GM19395 (cell line): ENCODE measurements around the gene CUBN.
"Not testable (repeated sequence)": the region's sequence is repeated elsewhere in the genome, so short reads cannot be mapped to it uniquely, and the experiment has no call there.

Source experiments
- ATAC-seq: cut with Tn5 transposase; IDR thresholded peaks from one replicate; pipeline ENCODE4 v1.9.1; 2021; ENCODE audit warnings: mild to moderate bottlenecking, moderate library complexity; ENCODE audit not compliant: unreplicated experiment

The CUBN gene

DNA sequence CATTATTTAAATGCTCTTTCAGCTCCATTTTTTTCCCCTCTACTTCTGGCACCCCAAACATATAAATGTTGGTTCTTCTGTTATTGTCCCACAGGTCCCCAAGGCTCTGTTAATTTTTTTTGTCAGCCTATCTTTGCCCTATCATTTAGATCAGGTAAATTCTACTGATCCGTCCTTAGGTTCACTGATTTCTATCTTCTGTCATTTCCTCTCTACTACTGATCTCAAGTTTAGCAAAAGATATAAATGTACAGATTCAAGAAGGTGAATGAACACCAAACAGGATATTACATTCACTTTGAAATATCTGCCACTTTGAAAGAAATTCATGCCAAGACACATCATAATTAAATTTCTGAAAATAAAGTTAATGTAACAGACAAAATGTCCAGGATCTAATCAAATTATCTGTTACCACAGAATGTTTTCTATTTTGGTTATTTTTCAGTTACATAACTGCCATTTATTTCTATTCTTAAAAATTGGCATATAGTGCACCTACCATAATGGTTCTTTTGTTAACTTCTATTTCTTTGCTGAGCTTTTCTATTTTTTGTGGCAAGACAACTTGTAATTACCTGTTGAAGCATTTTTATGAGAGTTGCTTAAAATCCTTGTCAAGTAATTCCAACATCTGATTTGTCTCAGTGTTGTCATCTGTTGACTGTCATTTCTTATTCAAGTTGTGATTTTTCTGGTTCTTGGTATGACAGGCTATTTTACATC is 12.1 kb upstream of the CUBN start:
- ATAC-seq, result no peak

DNA sequence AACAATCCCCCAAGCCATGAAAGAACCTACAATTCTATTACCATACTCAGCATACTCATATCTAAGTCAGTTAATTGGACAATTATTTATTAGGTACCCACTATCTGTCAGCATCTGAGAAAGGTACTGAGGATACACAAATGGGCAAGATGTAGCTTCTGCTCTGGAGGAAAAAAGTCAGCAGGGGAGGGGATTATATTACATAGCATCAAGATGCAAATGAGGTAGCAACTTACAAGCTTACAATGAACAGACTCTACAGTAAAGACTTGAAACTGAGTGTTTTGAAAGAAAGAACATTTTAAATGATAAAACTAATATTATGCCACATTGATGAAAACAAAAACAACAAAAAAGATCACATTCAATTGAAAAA is 10.8 kb upstream of the CUBN start:
- no peak for ATAC-seq

DNA sequence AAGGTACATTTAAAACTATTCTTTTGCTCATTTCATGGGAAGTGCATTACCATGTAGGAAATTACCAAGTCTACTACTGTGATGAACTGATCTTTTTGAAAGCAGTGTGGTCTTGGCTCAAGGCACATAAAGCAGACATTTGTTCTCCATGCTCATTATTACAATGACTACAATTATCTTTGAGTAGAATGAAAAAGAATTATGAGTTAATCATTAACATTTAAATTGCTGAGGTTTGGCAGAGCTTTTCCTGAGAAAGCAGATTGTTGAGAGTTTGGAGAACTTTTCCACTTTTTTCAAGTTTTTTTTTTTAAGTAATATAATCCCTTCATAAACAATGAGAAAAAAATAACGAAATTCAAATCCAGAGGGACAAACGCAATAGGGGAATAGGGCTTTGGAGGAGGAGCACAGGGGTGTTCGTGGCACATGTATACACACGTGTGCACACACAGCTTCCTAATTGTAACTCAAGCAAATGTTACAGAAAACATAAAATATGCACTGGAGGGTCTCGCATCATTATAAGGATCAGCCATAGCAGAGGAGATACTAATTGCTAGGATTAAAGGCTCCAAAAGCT is 8.9 kb upstream of the CUBN start:
- ATAC-seq, result no peak

DNA sequence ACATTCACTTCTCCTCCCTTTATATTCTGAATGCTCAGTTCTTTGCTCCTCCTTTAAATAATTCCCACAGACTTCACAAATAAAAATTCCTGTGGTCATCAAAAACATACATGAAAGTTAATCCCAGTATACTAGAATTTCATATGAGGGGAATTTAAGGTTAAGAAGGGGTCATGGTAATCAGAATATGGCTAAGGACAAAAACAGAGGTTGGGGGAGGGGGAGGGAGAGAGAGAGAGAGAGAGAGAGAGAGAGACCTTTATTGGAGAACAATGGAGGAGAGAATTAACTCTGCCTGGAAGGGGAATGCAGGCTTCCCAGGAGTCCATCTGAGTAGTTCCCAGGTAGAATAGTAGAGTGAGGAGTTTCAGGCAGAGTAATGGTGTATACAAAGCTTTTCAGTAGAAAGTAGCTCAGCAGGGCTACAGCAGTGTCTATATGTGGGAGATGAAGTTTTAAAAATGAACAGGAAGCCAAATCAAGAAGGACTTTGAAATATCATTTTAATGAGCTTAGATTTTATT is 5.2 kb upstream of the CUBN start:
- no peak for ATAC-seq

DNA sequence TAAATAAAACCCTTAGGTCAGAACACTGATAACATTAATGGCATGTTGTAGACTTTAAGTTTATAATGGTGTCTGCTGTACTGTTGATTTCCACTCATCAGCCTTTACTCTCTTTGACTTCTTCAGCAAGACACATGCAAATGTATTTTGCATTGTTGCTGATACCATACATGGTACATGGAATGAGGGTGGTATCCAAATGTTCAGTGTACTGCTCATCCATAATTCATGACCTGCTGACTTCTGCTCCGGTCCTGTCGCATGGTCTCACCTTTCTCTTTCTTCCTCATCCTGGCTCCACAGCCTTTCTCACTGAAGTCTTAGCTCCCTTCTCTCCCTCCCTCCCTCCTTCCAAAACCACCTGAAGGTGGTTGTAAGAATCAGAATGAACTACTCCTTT is 4.7 kb upstream of the CUBN start:
- no peak for ATAC-seq

DNA sequence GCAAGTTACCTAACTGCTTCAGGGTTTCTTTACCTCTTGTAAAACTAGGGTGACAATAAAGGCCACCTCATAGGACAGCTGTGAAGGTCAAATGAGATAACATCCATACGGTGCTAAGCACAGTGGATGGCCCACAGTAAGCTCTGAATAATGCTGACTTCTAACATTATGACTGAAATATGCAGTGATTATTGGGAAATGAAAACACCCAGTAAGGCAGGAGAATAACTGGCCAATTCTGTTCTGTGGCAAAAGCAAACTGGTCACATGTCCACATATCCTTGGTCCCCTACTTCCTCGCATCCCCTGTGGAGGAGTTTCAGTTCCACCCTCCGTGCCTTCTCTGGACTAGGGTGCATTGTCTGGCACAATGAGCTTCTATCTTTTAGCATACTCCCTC is 1.4 kb downstream of the CUBN start:
- no peak for ATAC-seq

DNA sequence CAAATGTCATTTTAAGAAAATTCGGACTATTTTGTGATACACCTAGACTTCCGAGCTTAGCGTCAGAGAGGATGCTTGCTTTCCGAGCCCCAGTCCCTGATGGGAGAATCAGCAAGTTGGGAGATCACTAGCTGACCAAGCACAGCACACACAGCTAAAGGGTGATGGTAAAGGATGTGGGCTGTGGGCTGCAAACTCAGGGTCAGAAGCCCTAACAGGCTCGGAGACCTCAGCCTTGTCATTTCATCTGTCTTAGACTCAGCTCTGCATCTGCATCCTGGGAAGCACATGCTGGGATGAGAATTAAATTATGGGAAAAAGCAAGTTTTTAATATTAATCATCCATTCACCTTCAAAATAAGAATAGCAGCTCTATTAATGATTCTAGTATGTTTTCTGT is 3.3 kb downstream of the CUBN start:
- ATAC-seq, result no peak

DNA sequence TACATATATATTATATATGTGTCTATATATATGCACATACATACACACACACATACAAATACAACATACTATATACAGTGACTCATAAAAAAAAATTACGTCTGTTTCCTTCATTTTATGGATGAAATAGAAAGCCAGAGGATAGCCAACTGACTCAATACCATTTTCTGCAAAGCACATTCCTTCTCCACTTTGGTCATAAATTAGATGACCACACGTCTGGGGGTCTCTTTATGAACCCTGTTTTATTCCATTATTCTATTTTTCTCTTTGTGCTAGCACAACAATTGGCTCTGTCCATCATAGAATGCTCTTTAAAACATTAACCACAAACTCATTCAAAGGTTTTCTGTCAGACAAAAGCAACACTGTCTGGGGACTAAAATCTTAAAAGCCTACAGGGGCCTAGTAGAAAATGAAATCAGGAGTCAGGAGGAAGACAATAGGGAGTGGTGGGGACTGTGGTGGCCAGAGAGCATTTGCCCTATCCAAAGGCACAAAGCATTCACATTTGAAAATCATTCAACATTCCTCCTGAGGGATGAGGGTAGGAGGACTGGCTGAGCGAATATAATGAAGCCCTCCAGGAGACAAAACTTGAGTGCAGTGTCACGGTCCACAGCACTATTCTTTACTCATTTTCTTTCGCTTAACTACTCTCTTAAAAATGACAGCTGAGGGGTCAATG is 4.3 kb downstream of the CUBN start:
- ATAC-seq, result no peak

DNA sequence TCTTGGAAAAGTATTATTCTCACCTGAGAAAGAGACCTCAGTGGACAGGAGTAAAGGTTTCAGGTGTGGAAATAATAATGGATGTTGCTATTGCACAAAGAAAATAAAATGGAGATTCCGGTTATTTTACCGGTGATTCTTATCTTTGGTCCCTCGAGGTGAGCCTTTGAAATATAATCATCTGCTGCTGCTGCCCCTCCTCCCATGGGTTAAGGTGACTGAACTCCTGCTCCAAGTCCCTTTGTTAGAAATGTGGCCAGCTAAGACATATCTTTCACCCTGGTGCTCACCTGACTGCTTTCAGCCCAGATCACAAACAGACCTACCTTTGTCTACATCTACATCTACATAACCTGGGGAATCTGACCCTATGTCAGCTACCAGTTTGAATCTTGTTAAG is 5.7 kb downstream of the CUBN start:
- ATAC-seq, result no peak

DNA sequence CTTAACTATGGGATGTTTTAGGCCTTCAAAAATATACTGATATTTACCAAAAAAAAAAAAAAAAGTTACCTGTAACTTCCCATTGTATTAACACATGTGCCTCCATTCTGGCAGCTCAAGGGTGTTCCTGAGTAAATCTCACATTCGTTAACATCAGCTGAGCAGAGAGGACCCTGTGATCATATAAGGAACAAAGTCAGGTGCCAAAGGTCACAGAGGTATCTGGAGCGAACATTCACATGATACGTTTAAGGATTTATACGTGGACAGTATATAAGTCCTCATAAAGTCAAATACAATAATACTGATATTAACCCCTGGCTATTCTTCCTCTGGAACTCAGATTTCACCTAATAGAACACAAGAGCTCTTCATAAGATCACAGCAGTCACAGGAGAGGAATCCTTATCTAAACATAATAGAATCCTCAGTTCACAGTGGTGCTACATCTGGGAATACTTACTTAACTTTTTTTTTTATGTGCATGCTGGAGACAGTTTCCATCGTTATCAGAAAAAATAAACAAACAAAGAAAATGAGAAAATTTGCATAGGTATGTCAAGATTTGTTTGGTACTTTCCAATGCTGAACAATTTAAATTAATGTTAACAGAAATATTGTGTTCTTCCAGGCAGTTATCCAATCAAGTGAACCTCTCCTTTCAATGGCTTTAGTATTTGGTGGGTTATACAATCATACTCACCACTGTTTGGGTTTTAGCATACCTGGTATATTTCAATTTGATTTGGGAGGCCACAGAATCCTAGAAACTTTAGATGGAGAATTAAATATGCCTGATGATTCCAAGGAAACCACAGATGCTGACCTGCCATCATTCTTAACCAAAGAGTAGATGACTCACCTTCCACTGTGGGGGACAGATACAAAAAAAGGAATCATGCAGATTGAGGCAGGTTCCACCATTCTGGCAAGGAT is 6.6 kb downstream of the CUBN start:
- no peak for ATAC-seq

DNA sequence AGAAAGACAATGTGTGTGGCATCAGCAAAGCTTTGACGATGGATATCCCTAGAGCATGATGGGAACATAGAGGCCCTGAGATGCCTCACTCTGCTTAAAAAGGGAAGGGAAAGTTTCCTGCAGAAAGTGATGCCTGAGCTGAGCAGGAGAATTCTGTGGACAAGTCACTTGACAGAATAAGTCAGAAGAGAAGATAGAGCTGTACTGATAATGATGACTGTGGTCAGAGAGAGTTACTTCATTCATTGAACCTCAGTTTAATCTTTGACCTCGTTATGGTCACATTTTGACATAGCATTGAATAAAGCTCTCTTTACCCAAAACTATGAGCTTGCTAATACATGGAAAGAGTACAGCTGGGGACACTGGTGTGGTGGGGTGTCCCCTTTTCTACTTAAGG is 7.6 kb downstream of the CUBN start:
- ATAC-seq, result no peak

DNA sequence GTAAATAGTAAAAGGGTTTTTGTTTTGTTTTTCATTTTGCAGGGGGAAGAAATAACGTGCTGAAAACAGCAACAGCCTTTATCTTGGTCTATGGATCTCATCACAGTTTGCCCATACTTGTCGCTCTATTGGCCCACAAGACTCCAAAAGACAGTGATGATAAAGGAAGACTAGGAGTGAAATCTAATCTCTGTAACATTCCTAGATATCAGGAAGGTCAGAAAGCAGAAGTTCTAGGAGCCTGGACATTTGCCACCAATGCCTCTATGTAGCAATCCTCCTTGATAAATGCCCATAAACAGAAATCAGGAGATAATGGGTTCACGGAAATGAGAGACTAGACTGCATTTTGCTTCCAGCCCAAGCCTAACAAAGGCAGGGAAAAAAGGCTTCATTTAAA is 8.9 kb downstream of the CUBN start:
- ATAC-seq, result no peak

DNA sequence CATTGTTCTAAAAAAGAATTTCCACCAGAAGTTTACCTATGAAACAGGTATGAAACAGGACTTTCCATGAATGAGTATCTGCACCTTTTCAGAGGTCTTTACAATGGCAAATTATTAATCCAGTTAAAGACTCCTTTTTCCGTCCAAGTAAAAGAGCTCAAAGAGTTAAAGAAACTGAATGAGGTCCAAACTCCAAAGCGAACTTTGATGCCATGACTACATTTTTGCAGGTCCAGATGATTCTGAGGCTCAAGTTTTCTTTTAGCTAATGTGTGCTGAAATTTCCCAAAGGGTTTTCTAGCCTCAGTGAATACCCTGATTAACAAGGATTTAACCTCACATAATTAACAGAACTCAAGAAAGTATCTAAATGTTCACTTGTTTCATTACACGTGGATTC is 9.8 kb downstream of the CUBN start:
- ATAC-seq, result no peak

DNA sequence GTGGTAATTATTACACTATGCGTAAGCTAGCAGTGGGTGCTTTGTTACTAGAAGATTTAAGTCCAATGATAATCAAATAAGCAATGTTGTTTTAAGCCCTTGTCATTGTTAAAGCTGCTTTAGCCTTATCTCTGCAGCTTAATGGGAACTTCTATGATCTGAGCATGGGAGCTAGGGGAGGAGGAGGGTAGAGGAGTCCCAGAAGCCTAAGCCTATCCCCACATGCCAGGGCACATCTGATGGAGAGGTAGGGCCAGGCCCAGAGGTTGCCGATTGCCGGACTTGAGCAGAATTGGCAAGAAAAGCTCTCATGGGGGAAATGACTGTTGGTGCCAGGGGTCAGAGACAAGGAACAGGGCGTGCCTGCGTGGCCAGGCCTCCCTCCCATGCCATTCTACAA is 13.4 kb downstream of the CUBN start:
- no peak for ATAC-seq

DNA sequence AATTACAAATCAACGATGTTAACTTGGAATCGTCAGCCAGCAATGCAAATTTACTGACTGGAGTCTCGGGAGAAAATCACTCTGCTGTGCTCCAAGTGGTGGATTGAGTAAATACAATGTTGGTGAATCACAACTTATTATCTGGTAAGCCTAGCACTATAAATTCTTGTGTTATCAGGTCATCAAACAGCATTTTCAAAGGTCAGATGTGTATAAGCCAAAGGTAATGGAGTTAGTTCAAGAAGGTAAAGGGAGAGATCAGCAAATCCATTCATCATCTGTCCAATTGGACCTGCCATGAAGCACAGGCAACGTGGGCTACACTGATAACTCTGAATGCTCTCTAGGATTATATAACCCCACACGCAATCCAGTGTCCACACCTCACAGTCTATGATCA is 13.9 kb downstream of the CUBN start:
- ATAC-seq, result no peak

DNA sequence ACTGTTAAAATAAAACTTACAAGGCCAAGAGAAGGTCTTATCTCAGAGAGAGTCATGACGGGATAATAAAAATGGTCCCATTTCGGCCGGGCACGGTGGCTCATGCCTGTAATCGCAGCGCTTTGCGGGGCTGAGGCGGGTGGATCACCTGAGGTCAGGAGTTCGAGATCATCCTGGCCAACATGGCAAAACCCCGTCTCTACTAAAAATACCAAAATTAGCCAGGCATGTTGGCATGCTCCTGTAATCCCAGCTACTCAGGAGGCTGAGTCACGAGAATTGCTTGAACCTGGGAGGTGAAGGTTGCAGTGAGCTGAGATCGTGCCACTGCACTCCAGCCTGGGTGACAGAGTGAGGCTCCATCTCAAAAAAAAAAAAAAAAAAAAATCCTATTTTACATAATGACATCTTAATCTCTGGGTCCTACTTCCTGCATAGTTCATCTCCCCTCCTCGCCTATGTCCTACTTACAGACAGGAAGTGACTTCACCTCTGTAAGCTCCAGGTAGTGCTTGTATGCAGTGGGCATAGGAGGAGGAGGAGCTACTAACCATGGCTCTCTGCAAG is 14.7 kb downstream of the CUBN start:
- not testable (repeated sequence) for ATAC-seq

DNA sequence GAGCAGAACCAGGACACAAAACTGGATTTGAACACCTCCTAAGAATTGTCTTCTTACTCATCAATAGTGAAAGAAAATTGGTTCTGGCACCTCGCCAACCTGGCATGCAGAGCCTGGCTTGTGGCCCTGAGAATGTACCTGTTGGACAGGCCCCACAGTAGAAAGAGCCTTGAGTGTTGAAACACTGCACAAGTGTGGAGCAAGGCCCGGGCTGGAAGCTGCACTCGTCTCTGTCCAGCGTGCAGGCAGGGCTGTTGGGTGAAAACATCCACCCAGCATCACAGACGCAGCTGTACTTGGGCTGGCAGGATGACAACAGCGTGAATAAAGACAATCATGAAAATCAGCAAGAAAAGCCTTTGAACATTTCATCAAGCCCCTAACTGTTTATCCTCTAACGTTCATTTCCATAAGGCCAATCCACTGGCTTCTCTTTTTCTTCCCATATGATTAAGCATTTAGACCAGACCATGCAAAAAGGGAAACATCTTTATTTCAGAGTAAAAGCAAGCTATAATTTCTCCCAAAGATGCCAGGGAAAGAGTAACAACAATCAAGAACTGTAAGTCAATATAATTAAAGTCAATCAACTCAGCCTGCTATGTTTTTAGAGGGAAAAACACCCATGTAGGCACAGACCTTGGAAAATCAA is 15.6 kb downstream of the CUBN start:
- no peak for ATAC-seq

DNA sequence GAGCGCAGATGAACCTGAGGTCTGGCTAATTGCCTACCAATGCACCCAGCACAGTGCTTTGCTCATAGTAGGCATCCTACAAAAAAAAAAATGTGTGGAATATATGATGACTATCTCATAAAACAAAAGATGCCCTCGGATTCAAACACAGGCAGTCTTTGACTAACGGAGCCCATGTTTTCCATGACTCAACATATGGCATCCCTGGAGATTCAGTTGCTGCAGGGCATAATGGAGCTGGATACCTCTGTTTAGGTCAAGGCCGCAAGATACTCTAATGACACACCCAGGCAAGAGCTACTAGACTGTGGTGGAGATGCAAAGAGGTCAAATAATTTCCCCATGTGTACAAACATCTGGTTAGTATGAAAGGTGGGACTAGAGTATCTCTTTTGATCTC is 16.3 kb downstream of the CUBN start:
- no peak for ATAC-seq

DNA sequence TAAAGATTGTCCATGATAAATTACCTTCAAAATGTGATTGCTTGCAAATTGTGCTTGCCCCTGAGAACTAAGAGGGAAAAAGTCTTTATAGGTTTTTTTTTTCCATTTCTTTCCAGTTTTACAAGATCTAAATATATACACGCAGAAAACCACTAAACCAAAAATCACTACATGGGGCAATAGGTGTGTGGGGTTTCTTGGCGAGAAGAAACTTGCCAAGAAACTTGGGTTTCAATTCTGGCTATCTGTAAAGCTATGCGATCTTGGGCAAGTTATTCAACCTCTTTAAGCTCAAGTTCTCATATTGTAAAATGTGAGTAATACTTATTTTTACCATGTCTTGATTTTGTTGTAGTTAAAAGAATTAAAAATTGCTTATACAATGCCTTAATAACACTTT is 17.0 kb downstream of the CUBN start:
- no peak for ATAC-seq

DNA sequence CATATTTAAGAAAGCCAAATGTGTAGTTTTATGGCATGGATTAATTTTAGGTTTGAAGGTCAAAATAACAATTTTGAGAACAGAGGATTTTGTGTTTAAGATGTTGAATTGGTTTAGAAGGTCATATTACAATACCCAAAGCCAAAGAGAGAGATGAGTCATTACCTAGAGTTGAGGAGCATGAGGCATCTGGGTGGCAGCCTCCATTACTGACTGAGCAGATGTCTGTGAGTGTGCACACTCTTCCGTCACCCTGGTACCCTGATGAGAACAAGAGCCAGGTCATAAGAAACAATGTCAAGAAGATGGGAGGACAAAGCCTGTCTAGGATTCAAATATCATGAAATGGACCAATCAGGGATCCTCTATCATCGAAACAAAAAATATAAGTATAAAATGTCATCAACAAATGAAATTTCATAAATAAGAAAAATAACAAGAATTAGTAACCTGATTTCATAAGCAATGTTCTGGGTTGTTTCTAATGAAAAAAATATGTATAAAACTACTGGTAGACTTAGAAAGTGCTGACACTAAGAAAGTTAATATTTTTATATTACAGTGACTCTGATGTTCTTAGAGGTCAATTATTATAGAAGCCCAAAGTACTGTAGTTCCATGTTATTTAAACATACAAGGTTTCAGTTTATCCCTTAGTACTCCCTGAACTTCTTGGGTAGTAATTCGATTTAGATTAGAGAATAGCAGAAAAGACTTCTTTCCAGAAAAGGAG is 20.0 kb downstream of the CUBN start:
- ATAC-seq, result no peak
